Esophagus squamous epithelium (tissue), 4 donors: ENCODE data around the gene CTTNBP2.

Source experiments
- POLR2A ChIP-seq, 4 donors: fragments of 450-650 bp; IDR thresholded peaks; one replicate each; pipeline ENCODE4 v1.6.1; 2017; ENCODE audit warnings: antibody characterized with exemption in 4 of 4, mild to moderate bottlenecking in 4 of 4, moderate library complexity in 3 of 4
- TF ChIP-seq, protein P1 (sequence below), 6 experiments: fragments of 450-650 bp in 4 of 6; fragments of 200-600 bp in 2 of 6; sonication (generic) in 2 of 6; IDR thresholded peaks; one replicate each; pipeline ENCODE4 v1.5.1; 2016 to 2019; ENCODE audit warnings: antibody characterized with exemption in 6 of 6, mild to moderate bottlenecking in 4 of 6, moderate library complexity in 4 of 6

DNA sequence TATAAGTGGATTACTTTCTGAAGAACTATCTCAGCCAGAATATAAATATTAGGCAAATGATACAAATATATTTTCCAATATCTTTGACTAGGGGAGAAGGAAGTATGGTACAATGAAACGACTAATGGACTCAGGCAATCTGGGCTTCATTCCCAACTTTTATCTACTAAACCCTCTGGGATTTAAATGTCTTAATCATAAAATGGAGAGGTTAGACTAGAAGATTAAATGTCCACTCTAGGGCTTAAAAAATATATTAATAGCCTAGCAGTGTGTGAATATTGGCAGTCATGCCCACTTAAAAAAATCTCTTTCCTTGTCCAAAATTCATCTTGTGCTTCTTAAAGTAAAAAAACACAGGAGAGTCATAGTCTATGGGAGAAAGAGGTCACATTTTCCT lies 98.3 kb downstream of the CTTNBP2 start:
- no peak for TF ChIP-seq POLR2A (IDR thresholded peaks at IDR 0.05)
- TF ChIP-seq, protein P1, sequence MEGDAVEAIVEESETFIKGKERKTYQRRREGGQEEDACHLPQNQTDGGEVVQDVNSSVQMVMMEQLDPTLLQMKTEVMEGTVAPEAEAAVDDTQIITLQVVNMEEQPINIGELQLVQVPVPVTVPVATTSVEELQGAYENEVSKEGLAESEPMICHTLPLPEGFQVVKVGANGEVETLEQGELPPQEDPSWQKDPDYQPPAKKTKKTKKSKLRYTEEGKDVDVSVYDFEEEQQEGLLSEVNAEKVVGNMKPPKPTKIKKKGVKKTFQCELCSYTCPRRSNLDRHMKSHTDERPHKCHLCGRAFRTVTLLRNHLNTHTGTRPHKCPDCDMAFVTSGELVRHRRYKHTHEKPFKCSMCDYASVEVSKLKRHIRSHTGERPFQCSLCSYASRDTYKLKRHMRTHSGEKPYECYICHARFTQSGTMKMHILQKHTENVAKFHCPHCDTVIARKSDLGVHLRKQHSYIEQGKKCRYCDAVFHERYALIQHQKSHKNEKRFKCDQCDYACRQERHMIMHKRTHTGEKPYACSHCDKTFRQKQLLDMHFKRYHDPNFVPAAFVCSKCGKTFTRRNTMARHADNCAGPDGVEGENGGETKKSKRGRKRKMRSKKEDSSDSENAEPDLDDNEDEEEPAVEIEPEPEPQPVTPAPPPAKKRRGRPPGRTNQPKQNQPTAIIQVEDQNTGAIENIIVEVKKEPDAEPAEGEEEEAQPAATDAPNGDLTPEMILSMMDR (IDR thresholded peaks at IDR 0.05), result no peak
